BLaER1 treated with 17β-estradiol and CSF1 and Interleukin-3, amounts not matched to agents 10 nM and 100 nM (cell line): ENCODE measurements around the gene FBXW4.

Experiments used
- H3K27ac ChIP-seq, 11 experiments: shearing (Covaris generic); formaldehyde crosslinking; 2 replicates each; pipeline ENCODE4 v1.8.1; 2022
- H3K27me3 ChIP-seq, 11 experiments: shearing (Covaris generic); formaldehyde crosslinking; 2 replicates each; pipeline ENCODE4 v1.8.1; 2022
- H3K36me3 ChIP-seq, 11 experiments: shearing (Covaris generic); formaldehyde crosslinking; 2 replicates each; pipeline ENCODE4 v1.8.1; 2022
- H3K4me1 ChIP-seq, 10 experiments: shearing (Covaris generic); formaldehyde crosslinking; 2 replicates each; pipeline ENCODE4 v1.8.1; 2022
- H3K4me2 ChIP-seq, 11 experiments: shearing (Covaris generic); formaldehyde crosslinking; 2 replicates each; pipeline ENCODE4 v1.8.1; 2022
- H3K4me3 ChIP-seq, 10 experiments: shearing (Covaris generic); formaldehyde crosslinking; 2 replicates each; pipeline ENCODE4 v1.8.1; 2022
- H3K9ac ChIP-seq, 11 experiments: shearing (Covaris generic); formaldehyde crosslinking; 2 replicates each; pipeline ENCODE4 v1.8.1; 2022
- H3K9me3 ChIP-seq, 11 experiments: shearing (Covaris generic); formaldehyde crosslinking; replicated peaks in 1 of 11; 2 replicates each; pipeline ENCODE4 v1.8.1; 2022
- H4K20me1 ChIP-seq, 11 experiments: shearing (Covaris generic); formaldehyde crosslinking; 2 replicates each; pipeline ENCODE4 v1.8.1; 2022
- Cebpa-rat ChIP-seq, 11 experiments: shearing (Covaris generic); IDR thresholded peaks; 2 replicates each; pipeline ENCODE4 v1.8.1; 2022

The FBXW4 gene

DNA sequence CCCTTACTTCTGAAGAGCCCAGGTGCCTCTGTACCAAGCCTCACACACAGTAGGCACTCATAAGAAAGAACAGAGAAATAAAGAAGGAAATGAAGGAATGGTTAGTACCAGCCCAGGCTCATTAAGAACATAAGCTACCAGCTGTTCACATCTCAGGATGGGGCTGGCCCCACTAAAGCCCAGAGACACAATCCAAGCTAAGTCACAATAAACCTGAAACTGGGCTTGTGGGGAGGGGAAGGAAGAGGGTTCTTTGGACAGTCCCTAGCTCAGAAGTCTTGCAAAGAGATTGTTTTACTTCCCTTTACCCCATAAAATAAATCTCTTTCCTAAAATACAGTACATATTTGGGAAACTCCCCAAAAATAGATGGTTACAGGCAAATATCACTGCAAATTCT, 24.3 kb downstream of the FBXW4 start:
- Histone ChIP-seq H4K20me1 (peaks cover 0 to 19% (median 0%) of the 10 kb centered on the region in 11 experiments; a peak in 7 of 22 replicates), H3K27me3 (no peaks in the 10 kb centered on the region), H3K9ac (no peak overlapping the region), H3K4me2 (peak overlapping the region in 1 of 11 experiments; percentile 26; a peak in 2 of 22 replicates), H3K27ac (no peak overlapping the region), H3K4me1 (peaks cover 0 to 23% (median 0%) of the 10 kb centered on the region in 10 experiments; a peak in 4 of 20 replicates), H3K36me3 (peaks cover 90 to 100% (median 95%) of the 10 kb centered on the region in 11 experiments), H3K9me3 (no peaks in the 10 kb centered on the region), H3K4me3 (no peak overlapping the region)
- TF ChIP-seq Cebpa-rat (IDR thresholded peaks at IDR 0.05), result no peak

DNA sequence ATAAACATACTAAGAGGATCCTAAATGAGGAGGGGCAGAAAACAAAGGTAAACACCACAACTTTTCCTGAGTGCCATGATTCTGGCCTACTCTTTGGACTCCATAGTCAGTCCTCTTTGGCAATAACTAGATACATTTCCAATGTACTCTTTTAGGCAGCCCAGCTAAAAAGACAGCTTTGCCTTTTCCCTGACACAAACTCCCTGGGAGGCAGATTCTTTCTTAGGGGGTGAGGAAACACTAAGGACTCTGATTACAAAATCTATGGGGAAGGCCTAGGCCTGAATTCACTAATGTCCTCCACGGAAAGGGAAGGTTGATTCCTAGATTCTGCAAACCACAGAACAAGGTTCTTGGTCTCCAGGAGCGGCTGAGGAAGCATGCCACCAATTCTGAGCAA, 25.8 kb downstream of the FBXW4 start:
- H3K4me3 ChIP-seq, result no peak overlapping the region
- no peak overlapping the region for H3K27ac ChIP-seq
- no peaks in the 10 kb centered on the region for H3K27me3 ChIP-seq
- H3K4me2 ChIP-seq, result no peak overlapping the region
- H3K9ac ChIP-seq, result no peak overlapping the region
- no peak for TF ChIP-seq Cebpa-rat (IDR thresholded peaks at IDR 0.05)
- peaks cover 0 to 23% (median 0%) of the 10 kb centered on the region in 10 experiments; a peak in 4 of 20 replicates for H3K4me1 ChIP-seq
- peaks cover 0 to 16% (median 0%) of the 10 kb centered on the region in 11 experiments; a peak in 5 of 22 replicates for H4K20me1 ChIP-seq
- H3K9me3 ChIP-seq, result no peaks in the 10 kb centered on the region
- peaks cover 87 to 100% (median 95%) of the 10 kb centered on the region in 11 experiments for H3K36me3 ChIP-seq

DNA sequence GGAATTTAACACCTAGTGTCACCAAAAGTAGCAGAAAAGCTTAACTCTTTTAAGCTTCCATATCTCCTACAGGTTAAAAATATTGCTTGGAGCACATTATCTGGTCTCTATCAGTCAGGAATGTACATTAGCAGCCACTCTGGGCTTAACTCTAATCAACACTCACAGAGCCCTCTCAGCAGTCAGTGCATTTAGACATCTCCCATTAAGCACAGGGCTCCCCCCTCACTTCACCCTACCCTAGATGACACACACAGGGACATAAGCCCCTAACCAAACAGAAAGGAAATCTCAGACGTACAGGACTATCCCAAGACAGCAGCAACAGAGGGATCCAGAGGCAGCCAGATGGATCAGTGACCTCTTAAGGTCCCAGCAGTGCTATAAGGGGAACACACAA, 26.4 kb downstream of the FBXW4 start:
- no peaks in the 10 kb centered on the region for H3K27me3 ChIP-seq
- no peak overlapping the region for H3K4me3 ChIP-seq
- no peak for TF ChIP-seq Cebpa-rat (IDR thresholded peaks at IDR 0.05)
- peaks cover 88 to 100% (median 96%) of the 10 kb centered on the region in 11 experiments for H3K36me3 ChIP-seq
- H4K20me1 ChIP-seq, result peaks cover 0 to 16% (median 0%) of the 10 kb centered on the region in 11 experiments; a peak in 5 of 22 replicates
- no peaks in the 10 kb centered on the region for H3K9me3 ChIP-seq
- H3K27ac ChIP-seq, result no peak overlapping the region
- peaks cover 0 to 23% (median 0%) of the 10 kb centered on the region in 10 experiments; a peak in 4 of 20 replicates for H3K4me1 ChIP-seq
- H3K9ac ChIP-seq, result no peak overlapping the region
- H3K4me2 ChIP-seq, result no peak overlapping the region

DNA sequence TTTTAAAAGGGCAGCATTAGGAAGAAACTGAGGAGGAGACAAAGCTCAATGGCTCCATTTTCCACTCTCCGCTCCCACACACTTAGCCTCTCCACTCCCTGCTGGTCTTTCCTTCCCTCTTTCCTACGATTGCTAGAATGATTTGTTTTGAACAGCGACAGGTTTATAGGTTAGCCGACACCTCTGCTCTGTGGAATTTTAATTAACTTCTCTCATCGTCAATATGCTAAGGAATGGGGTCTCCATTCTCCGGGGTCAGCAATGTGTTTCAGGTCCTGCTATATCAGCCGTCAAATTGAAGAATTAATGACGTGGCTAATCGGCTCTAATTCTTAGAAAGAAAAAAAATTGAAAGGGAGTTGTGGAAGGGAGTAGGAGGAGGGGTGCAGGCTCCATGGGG, 28.9 kb downstream of the FBXW4 start:
- no peak for TF ChIP-seq Cebpa-rat (IDR thresholded peaks at IDR 0.05)
- Histone ChIP-seq H3K9me3 (no peaks in the 10 kb centered on the region), H4K20me1 (peaks cover 0 to 30% (median 9%) of the 10 kb centered on the region in 11 experiments; a peak in 10 of 22 replicates), H3K27me3 (no peaks in the 10 kb centered on the region), H3K36me3 (peaks cover 88 to 100% (median 97%) of the 10 kb centered on the region in 11 experiments), H3K4me1 (peaks cover 0 to 12% (median 0%) of the 10 kb centered on the region in 10 experiments; a peak in 4 of 20 replicates), H3K27ac (no peak overlapping the region), H3K4me2 (no peak overlapping the region), H3K9ac (no peak overlapping the region), H3K4me3 (no peak overlapping the region)

DNA sequence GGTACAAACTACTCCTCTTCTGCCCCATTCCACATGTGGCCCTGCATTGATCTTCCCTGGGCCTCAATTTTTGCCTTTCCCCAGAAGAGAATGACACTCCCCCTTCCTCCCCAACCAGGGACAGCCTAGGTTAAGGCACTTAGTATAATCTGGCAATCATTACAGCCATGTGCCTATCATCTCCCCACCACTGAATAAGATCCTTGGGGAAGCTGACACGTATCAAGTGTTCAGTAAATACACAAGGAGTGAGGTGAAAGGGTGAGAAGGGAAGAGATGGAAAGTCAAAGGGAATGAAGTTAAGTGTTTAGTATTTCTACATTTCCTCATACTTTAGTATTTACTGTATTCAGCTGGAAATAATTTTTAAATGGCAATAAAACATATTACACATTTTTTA, 31.9 kb downstream of the FBXW4 start:
- Histone ChIP-seq H3K9ac (no peak overlapping the region), H3K27ac (no peak overlapping the region), H3K27me3 (no peaks in the 10 kb centered on the region), H3K36me3 (peaks cover 88 to 99% (median 98%) of the 10 kb centered on the region in 11 experiments), H3K4me2 (no peak overlapping the region), H4K20me1 (peaks cover 0 to 29% (median 13%) of the 10 kb centered on the region in 11 experiments; a peak in 9 of 22 replicates), H3K4me1 (no peaks in the 10 kb centered on the region), H3K9me3 (no peaks in the 10 kb centered on the region), H3K4me3 (no peak overlapping the region)
- TF ChIP-seq Cebpa-rat (IDR thresholded peaks at IDR 0.05), result no peak

DNA sequence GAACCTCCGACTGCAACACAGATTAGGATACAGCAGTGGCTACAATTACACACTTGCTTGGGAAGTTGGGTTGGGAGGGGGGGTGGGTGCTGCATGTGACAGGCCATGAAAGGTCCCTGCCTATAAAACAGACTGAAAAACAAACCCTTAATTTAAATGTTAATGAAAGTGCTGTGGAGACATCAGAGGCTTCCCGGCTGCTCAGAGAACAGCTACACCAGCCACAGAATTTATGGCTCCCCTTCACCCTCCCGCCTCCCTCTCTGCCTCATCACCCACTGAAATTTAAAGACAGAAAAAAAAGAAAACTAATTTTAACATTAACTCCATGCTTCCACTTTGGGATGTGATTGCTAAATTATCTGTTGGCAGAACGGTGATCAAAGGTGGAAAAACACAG, 34.7 kb downstream of the FBXW4 start:
- H3K4me3 ChIP-seq, result no peak overlapping the region
- H3K36me3 ChIP-seq, result peaks cover 92 to 99% (median 98%) of the 10 kb centered on the region in 11 experiments
- H3K4me2 ChIP-seq, result no peak overlapping the region
- H3K27ac ChIP-seq, result no peak overlapping the region
- H3K27me3 ChIP-seq, result no peaks in the 10 kb centered on the region
- H3K4me1 ChIP-seq, result no peaks in the 10 kb centered on the region
- H3K9me3 ChIP-seq, result no peaks in the 10 kb centered on the region
- no peak overlapping the region for H3K9ac ChIP-seq
- H4K20me1 ChIP-seq, result peaks cover 0 to 37% (median 14%) of the 10 kb centered on the region in 11 experiments; a peak in 12 of 22 replicates
- TF ChIP-seq Cebpa-rat (IDR thresholded peaks at IDR 0.05), result no peak

DNA sequence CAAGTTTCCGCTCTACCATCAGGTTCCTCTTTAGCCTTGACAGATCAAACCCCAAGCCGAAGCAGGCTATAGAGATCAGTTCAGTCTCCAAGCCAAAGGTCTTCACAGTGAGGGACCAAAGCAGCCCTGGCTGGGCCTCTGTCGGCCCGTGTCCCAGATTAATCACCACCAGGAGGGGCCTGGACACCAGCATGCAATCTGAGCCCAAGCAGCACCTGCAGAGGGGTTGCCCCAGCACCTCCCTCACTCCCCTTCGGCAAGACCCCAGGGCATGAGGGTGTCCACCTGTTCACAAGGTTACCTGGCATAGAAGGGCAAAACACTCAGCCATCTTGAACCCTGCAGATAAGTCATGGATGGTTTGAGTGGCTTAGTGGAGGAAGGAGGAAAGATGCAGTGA, 36.0 kb downstream of the FBXW4 start:
- TF ChIP-seq Cebpa-rat (IDR thresholded peaks at IDR 0.05), result no peak
- H3K27me3 ChIP-seq, result no peaks in the 10 kb centered on the region
- H3K27ac ChIP-seq, result no peak overlapping the region
- H3K9ac ChIP-seq, result no peak overlapping the region
- no peak overlapping the region for H3K4me2 ChIP-seq
- no peaks in the 10 kb centered on the region for H3K9me3 ChIP-seq
- H4K20me1 ChIP-seq, result peaks cover 0 to 37% (median 14%) of the 10 kb centered on the region in 11 experiments; a peak in 12 of 22 replicates
- no peaks in the 10 kb centered on the region for H3K4me1 ChIP-seq
- H3K36me3 ChIP-seq, result peaks cover 90 to 95% (median 93%) of the 10 kb centered on the region in 11 experiments
- no peak overlapping the region for H3K4me3 ChIP-seq

DNA sequence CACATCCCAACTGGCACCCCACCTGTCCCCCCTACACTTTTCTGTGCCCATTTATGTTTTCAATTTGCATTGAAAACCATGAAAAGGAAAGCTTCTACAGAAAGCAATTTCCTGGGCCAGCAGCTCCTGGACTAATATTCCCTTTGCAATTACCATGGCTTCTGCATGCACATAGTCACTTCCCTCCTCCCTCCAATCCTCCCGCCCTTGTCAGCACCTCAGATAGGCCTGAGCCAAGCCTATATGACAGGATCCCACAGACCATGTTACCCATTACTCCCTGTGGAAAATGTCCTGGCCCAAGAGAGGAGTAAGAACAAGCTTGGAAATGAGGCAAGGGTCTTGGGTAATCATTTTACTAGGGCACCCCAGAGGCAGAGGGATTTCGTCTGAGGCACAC, 38.1 kb downstream of the FBXW4 start:
- TF ChIP-seq Cebpa-rat (IDR thresholded peaks at IDR 0.05), result no peak
- Histone ChIP-seq H3K4me1 (no peaks in the 10 kb centered on the region), H3K36me3 (peaks cover 80 to 95% (median 93%) of the 10 kb centered on the region in 11 experiments), H3K27me3 (no peaks in the 10 kb centered on the region), H3K4me2 (no peak overlapping the region), H3K4me3 (no peak overlapping the region), H3K27ac (no peak overlapping the region), H3K9me3 (no peaks in the 10 kb centered on the region), H4K20me1 (peaks cover 0 to 37% (median 10%) of the 10 kb centered on the region in 11 experiments; a peak in 11 of 22 replicates), H3K9ac (no peak overlapping the region)

DNA sequence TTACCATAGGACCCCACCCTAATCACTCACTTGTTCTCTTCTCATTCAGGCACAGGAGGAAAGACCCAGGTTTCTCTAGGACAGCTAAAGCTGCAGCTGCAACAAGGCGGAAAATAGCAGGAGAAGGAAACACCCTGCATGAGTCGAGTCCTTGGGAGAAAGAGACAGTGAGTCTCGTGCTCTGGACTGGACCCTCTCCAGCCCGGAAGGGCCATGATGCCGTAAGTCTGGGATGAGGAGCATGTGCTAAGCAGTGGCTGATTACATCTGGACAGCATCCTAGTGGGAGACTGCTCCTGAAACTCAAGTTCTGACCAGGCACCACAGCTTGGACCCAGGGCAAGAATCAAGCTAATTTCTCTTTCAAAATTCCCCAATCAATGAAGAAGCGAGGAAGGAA, 39.4 kb downstream of the FBXW4 start:
- Histone ChIP-seq H3K9ac (no peak overlapping the region), H3K36me3 (peaks cover 80 to 94% (median 91%) of the 10 kb centered on the region in 11 experiments), H3K4me2 (no peak overlapping the region), H3K27ac (no peak overlapping the region), H3K4me1 (no peaks in the 10 kb centered on the region), H3K27me3 (no peaks in the 10 kb centered on the region), H3K4me3 (no peak overlapping the region), H4K20me1 (peaks cover 0 to 28% (median 6%) of the 10 kb centered on the region in 11 experiments; a peak in 10 of 22 replicates), H3K9me3 (no peaks in the 10 kb centered on the region)
- no peak for TF ChIP-seq Cebpa-rat (IDR thresholded peaks at IDR 0.05)

DNA sequence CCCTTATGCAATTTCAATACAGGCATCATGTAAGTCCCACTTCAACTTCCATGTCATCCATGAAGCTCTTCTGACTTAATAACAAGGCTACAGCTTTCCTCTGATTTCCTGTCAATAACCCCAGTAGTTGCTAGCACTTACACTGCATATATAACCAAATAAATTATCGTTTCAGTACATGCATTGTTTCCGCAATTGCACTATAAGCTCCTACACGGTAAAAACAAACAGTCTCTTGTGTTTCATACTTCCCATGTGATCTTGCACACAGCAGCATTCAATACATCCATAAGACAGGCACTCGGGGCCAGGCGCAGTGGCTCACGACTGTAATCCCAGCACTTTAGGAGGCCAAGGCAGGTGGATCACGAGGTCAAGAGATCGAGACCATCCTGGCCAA, 41.4 kb downstream of the FBXW4 start:
- Histone ChIP-seq H3K4me2 (no peak overlapping the region), H3K27ac (no peak overlapping the region), H3K9ac (no peak overlapping the region), H3K4me1 (no peaks in the 10 kb centered on the region), H3K4me3 (no peak overlapping the region), H3K9me3 (no peaks in the 10 kb centered on the region), H3K36me3 (peaks cover 80 to 96% (median 92%) of the 10 kb centered on the region in 11 experiments), H4K20me1 (peaks cover 0 to 39% (median 7%) of the 10 kb centered on the region in 11 experiments; a peak in 11 of 22 replicates), H3K27me3 (no peaks in the 10 kb centered on the region)
- TF ChIP-seq Cebpa-rat (IDR thresholded peaks at IDR 0.05), result no peak
